DOHH2 (cell line): ENCODE data around the gene ZNF76.

ENCODE experiments used
- H3F3A ChIP-seq: fragments of 200-600 bp; sonication (generic), shearing (Covaris generic); 2 replicates; pipeline ENCODE4 v1.6.0; 2016; ENCODE audit warnings: antibody characterized with exemption, mild to moderate bottlenecking; ENCODE audit not compliant: control insufficient read depth, insufficient read depth
- H3K27ac ChIP-seq: fragments of 200-600 bp; sonication (generic); 2 replicates; pipeline ENCODE4 v1.5.1; 2014; ENCODE audit warnings: low read depth, mild to moderate bottlenecking, low read length, moderate library complexity
- H3K27me3 ChIP-seq: fragments of 200-600 bp; sonication (generic); 2 replicates; pipeline ENCODE4 v1.6.1; 2014; ENCODE audit warnings: mild to moderate bottlenecking, low read length, mixed read lengths; ENCODE audit not compliant: control insufficient read depth
- H3K36me3 ChIP-seq: fragments of 200-600 bp; sonication (generic); 2 replicates; pipeline ENCODE4 v1.6.1; 2014; ENCODE audit warnings: mild to moderate bottlenecking, low read length, moderate library complexity, mixed read lengths; ENCODE audit not compliant: control insufficient read depth
- H3K4me1 ChIP-seq: fragments of 200-600 bp; sonication (generic); 2 replicates; pipeline ENCODE4 v1.6.1; 2014; ENCODE audit warnings: mild to moderate bottlenecking, low read length, mixed read lengths; ENCODE audit not compliant: control insufficient read depth
- H3K4me2 ChIP-seq: fragments of 200-600 bp; sonication (generic); 2 replicates; pipeline ENCODE4 v1.6.0; 2014; ENCODE audit warnings: mild to moderate bottlenecking, low read length, moderate library complexity
- H3K4me3 ChIP-seq: fragments of 200-600 bp; sonication (generic); 2 replicates; pipeline ENCODE4 v1.5.1; 2014; ENCODE audit warnings: mild to moderate bottlenecking, low read length, mixed read lengths
- H3K79me2 ChIP-seq: fragments of 200-600 bp; sonication (generic); 2 replicates; pipeline ENCODE4 v1.6.1; 2014; ENCODE audit warnings: mild to moderate bottlenecking, low read length, mixed read lengths; ENCODE audit not compliant: control insufficient read depth
- H3K9me2 ChIP-seq: fragments of 200-600 bp; sonication (generic); replicated peaks from 2 replicates; pipeline ENCODE4 v1.6.1; 2014; ENCODE audit warnings: mild to moderate bottlenecking, low read length, mixed read lengths; ENCODE audit not compliant: control insufficient read depth
- H3K9me3 ChIP-seq: fragments of 200-600 bp; sonication (generic); 2 replicates; pipeline ENCODE4 v1.6.1; 2014; ENCODE audit warnings: antibody characterized with exemption, low read length, mixed read lengths; ENCODE audit not compliant: control insufficient read depth, insufficient read depth
- H4K20me1 ChIP-seq: fragments of 200-600 bp; sonication (generic); 2 replicates; pipeline ENCODE4 v1.6.0; 2014; ENCODE audit warnings: low read depth, mild to moderate bottlenecking, antibody characterized with exemption, low read length, moderate library complexity; ENCODE audit not compliant: control insufficient read depth, insufficient read depth
- CTCF ChIP-seq: fragments of 200-600 bp; sonication (generic); IDR thresholded peaks from one replicate; pipeline ENCODE4 v1.5.1; 2014; ENCODE audit warnings: antibody characterized with exemption, mild to moderate bottlenecking, low read depth, low read length; ENCODE audit not compliant: poor library complexity, severe bottlenecking
- EZH2phosphoT487 ChIP-seq: fragments of 200-600 bp; sonication (generic); IDR thresholded peaks from 2 replicates; pipeline ENCODE4 v1.6.1; 2017; ENCODE audit warnings: borderline replicate concordance, mild to moderate bottlenecking, antibody characterized with exemption, low read length, moderate library complexity, mixed read lengths

ZNF76 gene

GRCh38 chr6:35214869-35215664, 44.5 kb upstream of the ZNF76 start:
- peaks cover 49% of the 10 kb centered on the region for H3K27me3 ChIP-seq
- no peaks in the 10 kb centered on the region for H3K9me2 ChIP-seq
- H3K4me1 ChIP-seq = no peaks in the 10 kb centered on the region
- H3K79me2 ChIP-seq = no peaks in the 10 kb centered on the region
- no peak overlapping the region for H3K4me2 ChIP-seq
- H3K4me3 ChIP-seq = no peak overlapping the region
- H3F3A ChIP-seq = no peaks in the 10 kb centered on the region
- no peaks in the 10 kb centered on the region for H3K36me3 ChIP-seq
- no peak for TF ChIP-seq EZH2phosphoT487
- TF ChIP-seq CTCF = no peak
- H3K9me3 ChIP-seq = no peaks in the 10 kb centered on the region
- no peak overlapping the region for H3K27ac ChIP-seq
- no peaks in the 10 kb centered on the region; the same call in 1 of the 2 replicates for H4K20me1 ChIP-seq

- Histone ChIP-seq H3K79me2 (no peaks in the 10 kb centered on the region), H3K36me3 (no peaks in the 10 kb centered on the region), H3K4me1 (no peaks in the 10 kb centered on the region), H3K9me3 (no peaks in the 10 kb centered on the region), H4K20me1 (no peaks in the 10 kb centered on the region; the same call in 1 of the 2 replicates), H3F3A (no peaks in the 10 kb centered on the region), H3K4me3 (no peak overlapping the region), H3K27me3 (peaks cover 54% of the 10 kb centered on the region), H3K4me2 (no peak overlapping the region), H3K27ac (no peak overlapping the region), H3K9me2 (no peaks in the 10 kb centered on the region)
- TF ChIP-seq EZH2phosphoT487 = no peak
- TF ChIP-seq CTCF = no peak
Observed at GRCh38 chr6:35215665-35216411, 43.7 kb upstream of the ZNF76 start.

- Histone ChIP-seq H3K4me3 (no peak overlapping the region), H3K4me1 (no peaks in the 10 kb centered on the region), H3K4me2 (no peak overlapping the region), H3K36me3 (no peaks in the 10 kb centered on the region), H3K79me2 (no peaks in the 10 kb centered on the region), H3K9me3 (no peaks in the 10 kb centered on the region), H3K27me3 (peaks cover 58% of the 10 kb centered on the region), H3K9me2 (no peaks in the 10 kb centered on the region), H4K20me1 (no peaks in the 10 kb centered on the region; the same call in none of the 2 replicates), H3F3A (no peaks in the 10 kb centered on the region), H3K27ac (no peak overlapping the region)
- TF ChIP-seq EZH2phosphoT487 = no peak
- no peak for TF ChIP-seq CTCF
Observed at GRCh38 chr6:35216412-35216732, 43.2 kb upstream of the ZNF76 start.
